Endothelial cell of umbilical vein (primary cell): Measurements from ENCODE around the gene CLDND1. TPM values are rescaled to one million over a fixed set of nuclear protein-coding genes. Genes with fewer than 3 reads are reported as not detected.

Experiments used
- BruUV-seq: library from RNA; stranded (reverse); fragments of 400-500 nt; replicated peaks from 2 replicates; lab custom pipeline; 2021; lab: Mats Ljungman, UMichigan
- CTCF ChIA-PET: fragments of 300-600, 350-600 bp; sonication (Branson Sonifier 250); formaldehyde crosslinking; loops from one replicate; lab custom pipeline; 2021; ENCODE audit warnings: antibody characterized with exemption, inconsistent platforms; lab: Charles Lee
- POLR2A ChIA-PET: fragments of 300-600, 350-600 bp; sonication (Branson Sonifier 250); formaldehyde crosslinking; loops from one replicate; lab custom pipeline; 2021; ENCODE audit warnings: antibody characterized with exemption, inconsistent platforms; lab: Charles Lee
- DNase-seq: peaks from one replicate; pipeline ENCODE4 v3.0.0-alpha.2; 2011; ENCODE audit warnings: low read depth, low spot score
- FAIRE-seq: peaks from 2 replicates; lab custom pipeline; 2011; peaks lifted over from hg19 to GRCh38; lab: Jason Lieb, UNC
- H2AFZ ChIP-seq: 2 replicates; pipeline ENCODE4 v1.6.0; 2012; ENCODE audit warnings: low read depth, low read length, control low read depth, inconsistent platforms
- H3K27ac ChIP-seq: 2 replicates; pipeline ENCODE4 v1.5.1; 2011; ENCODE audit warnings: low read depth, mild to moderate bottlenecking, control low read depth, low read length, moderate library complexity; ENCODE audit not compliant: insufficient read depth
- H3K27me3 ChIP-seq, 2 experiments: 2 replicates each; pipeline versions ENCODE4 v1.6.0 to v1.6.1; 2011; ENCODE audit warnings: low read length in 2 of 2, mixed read lengths in 1 of 2; ENCODE audit not compliant: control insufficient read depth in 2 of 2, insufficient read depth in 2 of 2
- H3K36me3 ChIP-seq, 2 experiments: 2 replicates in 1 of 2; 3 replicates in 1 of 2; pipeline ENCODE4 v1.5.1; 2011; ENCODE audit warnings: low read length in 2 of 2, mild to moderate bottlenecking in 1 of 2, moderate library complexity in 1 of 2; ENCODE audit not compliant: control insufficient read depth in 2 of 2, insufficient read depth in 2 of 2; ENCODE audit errors: extremely low read depth in 1 of 2
- H3K4me1 ChIP-seq: 3 replicates; pipeline ENCODE4 v1.5.1; 2011; ENCODE audit warnings: mild to moderate bottlenecking, low read length; ENCODE audit not compliant: control insufficient read depth, insufficient read depth; ENCODE audit errors: extremely low read depth
- H3K4me2 ChIP-seq: 2 replicates; pipeline ENCODE4 v1.6.1; 2011; ENCODE audit warnings: low read length, control low read depth, mixed read lengths; ENCODE audit not compliant: insufficient read depth
- H3K4me3 ChIP-seq, 3 experiments: fragments of 200-600 bp in 1 of 3; sonication (generic), shearing (Covaris generic) in 1 of 3; replicated peaks in 1 of 3; 2 replicates each; pipeline ENCODE4 v1.5.1; 2011 to 2016; ENCODE audit warnings: control low read depth in 3 of 3, low read length in 3 of 3, mild to moderate bottlenecking in 2 of 3, inconsistent platforms in 1 of 3, low read depth in 1 of 3, moderate library complexity in 1 of 3; ENCODE audit not compliant: insufficient read depth in 1 of 3
- H3K79me2 ChIP-seq: 2 replicates; pipeline ENCODE4 v1.6.0; 2012; ENCODE audit warnings: low read length, inconsistent platforms; ENCODE audit not compliant: control insufficient read depth, insufficient read depth
- H3K9ac ChIP-seq: replicated peaks from 2 replicates; pipeline ENCODE3; 2011; ENCODE audit warnings: low read length, control low read depth; ENCODE audit not compliant: insufficient read depth; ENCODE audit errors: extremely low read depth
- H3K9me1 ChIP-seq: replicated peaks from 3 replicates; pipeline ENCODE4 v1.6.0; 2011; ENCODE audit warnings: mild to moderate bottlenecking, low read length; ENCODE audit not compliant: control insufficient read depth, insufficient read depth; ENCODE audit errors: extremely low read depth
- H3K9me3 ChIP-seq: replicated peaks from 2 replicates; pipeline ENCODE4 v1.5.1; 2012; ENCODE audit warnings: low read length, inconsistent platforms; ENCODE audit not compliant: control insufficient read depth, insufficient read depth
- H4K20me1 ChIP-seq: replicated peaks from 2 replicates; pipeline ENCODE3; 2011; ENCODE audit warnings: mild to moderate bottlenecking, low read length; ENCODE audit not compliant: control insufficient read depth, insufficient read depth; ENCODE audit errors: extremely low read depth
- CTCF ChIP-seq, 2 donors: IDR thresholded peaks; 1 replicate in 1 of 2; 2 replicates in 1 of 2; pipeline ENCODE4 v1.5.1; 2011; ENCODE audit warnings: low read length in 2 of 2, mild to moderate bottlenecking in 2 of 2, moderate library complexity in 2 of 2, control low read depth in 1 of 2, inconsistent platforms in 1 of 2, low read depth in 1 of 2; ENCODE audit not compliant: insufficient read depth in 1 of 2; ENCODE audit errors: extremely low read depth in 1 of 2
- EZH2 ChIP-seq: IDR thresholded peaks from 2 replicates; pipeline ENCODE4 v1.6.1; 2012; ENCODE audit warnings: borderline replicate concordance, low read depth, mild to moderate bottlenecking, moderate library complexity, low read length, inconsistent platforms; ENCODE audit not compliant: severe bottlenecking
- FOS ChIP-seq: IDR thresholded peaks from 2 replicates; pipeline ENCODE4 v1.6.1; 2011; ENCODE audit warnings: mild to moderate bottlenecking, low read length, moderate library complexity, borderline replicate concordance; ENCODE audit not compliant: insufficient read depth
- GATA2 ChIP-seq: IDR thresholded peaks from 2 replicates; pipeline ENCODE4 v1.7.0; 2011; ENCODE audit warnings: low read depth, mild to moderate bottlenecking, moderate library complexity, mixed read lengths, low read length; ENCODE audit not compliant: insufficient read length, insufficient read depth
- JUN ChIP-seq: IDR thresholded peaks from 2 replicates; pipeline ENCODE4 v1.6.1; 2011; ENCODE audit warnings: borderline replicate concordance, low read depth; ENCODE audit not compliant: insufficient read length, insufficient read depth
- MAX ChIP-seq: IDR thresholded peaks from 2 replicates; pipeline ENCODE4 v1.6.1; 2011; ENCODE audit not compliant: insufficient read depth, insufficient read length
- MYC ChIP-seq: IDR thresholded peaks from one replicate; pipeline ENCODE4 v1.6.1; 2011; ENCODE audit warnings: mild to moderate bottlenecking, low read depth, low read length
- POLR2A ChIP-seq: IDR thresholded peaks from 2 replicates; pipeline ENCODE4 v1.6.1; 2012; ENCODE audit warnings: low read depth, mild to moderate bottlenecking, control low read depth, low read length
- POLR2AphosphoS5 ChIP-seq: IDR thresholded peaks from 2 replicates; pipeline ENCODE4 v1.6.1; 2012; ENCODE audit warnings: low read depth, mild to moderate bottlenecking, control low read depth, low read length, moderate library complexity; ENCODE audit not compliant: insufficient read depth
- dilution Hi-C: fragments of 300-500 bp; cut with MboI; formaldehyde crosslinking; loops from one replicate; pipeline ENCODE4 v1.15.0; 2019; ENCODE audit warnings: low sequenced_read_pairs; ENCODE audit not compliant: extremely low pct_ligation_motif_present
- intact Hi-C: fragments of 100-400 bp; cut with micrococcal nuclease; formaldehyde crosslinking; loops from one replicate; pipeline ENCODE4 v1.10.0; 2022
- polyA plus RNA-seq, 4 experiments: library from polyadenylated mRNA; depleted of rRNA in 3 of 4; stranded (reverse) in 3 of 4; unstranded in 1 of 4; fragments of >200 nt; gene quantifications; 2 replicates each; pipeline versions ENCODE4 v1.2.1 to v1.2.3, GENCODE V29; 2011 to 2012; ENCODE audit warnings: missing spikeins in 1 of 4
- total RNA-seq: library from RNA; stranded (reverse); gene quantifications from 2 replicates; pipeline ENCODE4 v1.2.3, GENCODE V29; 2021

Gene CLDND1
- total and polyA plus RNA-seq, 2 donors (not counting 3 experiments of a cell fraction or from before 2014, with no cell fraction given): 101 to 214 TPM

- dilution Hi-C loops (no loop called here), intact Hi-C loops (no loop called here)
- Histone ChIP-seq H3K36me3 (no peaks in the 10 kb centered on the region), H3K9me1 (no peaks in the 10 kb centered on the region), H3K27me3 (peaks cover 4 to 20% of the 10 kb centered on the region in 2 experiments), H3K4me2 (no peak overlapping the region), H2AFZ (no peak overlapping the region), H3K4me3 (no peak overlapping the region), H3K27ac (no peak overlapping the region), H3K9me3 (no peaks in the 10 kb centered on the region), H4K20me1 (no peaks in the 10 kb centered on the region), H3K4me1 (no peaks in the 10 kb centered on the region), H3K9ac (no peak overlapping the region), H3K79me2 (no peaks in the 10 kb centered on the region)
- no peak for TF ChIP-seq EZH2
- TF ChIP-seq POLR2AphosphoS5: no peak
- no peak for TF ChIP-seq FOS
- no peak for TF ChIP-seq MYC
- DNase-seq: no peak
- FAIRE-seq: no peak
- ChIA-PET POLR2A (no interaction called here), CTCF (no interaction called here)
- BruUV-seq: no TSS peak
These were observed 21.4 kb downstream of the CLDND1 start for GRCh38 chr3:98501270-98501669.

GRCh38 chr3:98500019-98500418, 22.7 kb downstream of the CLDND1 start:
- BruUV-seq: no TSS peak
- no peak overlapping the region for H3K9ac ChIP-seq
- no peaks in the 10 kb centered on the region for H4K20me1 ChIP-seq
- DNase-seq (no peak), FAIRE-seq (no peak)
- H3K27me3 ChIP-seq: peaks cover 4 to 20% of the 10 kb centered on the region in 2 experiments
- dilution Hi-C loops: no loop called here
- no peaks in the 10 kb centered on the region for H3K79me2 ChIP-seq
- H3K4me2 ChIP-seq: no peak overlapping the region
- ChIA-PET POLR2A (no interaction called here), CTCF (interaction anchor here (1.0 kb wide), 1 partner anchor 65 kb away, joined by 3 read pairs; no protein-coding TSS in a partner anchor)
- no peaks in the 10 kb centered on the region for H3K9me3 ChIP-seq
- TF ChIP-seq CTCF (IDR thresholded peaks at IDR 0.05; ENCODE audit: extremely low read depth in 1 of 2, insufficient read depth in 1 of 2, low read depth in 1 of 2, low read length in 2 of 2): no peak
- no peak for TF ChIP-seq POLR2AphosphoS5
- no peak for TF ChIP-seq POLR2A
- no peak for TF ChIP-seq GATA2
- TF ChIP-seq FOS: no peak
- TF ChIP-seq MYC: no peak
- TF ChIP-seq MAX: no peak
- no peak for TF ChIP-seq EZH2
- no peak for TF ChIP-seq JUN
- intact Hi-C loops: no loop called here
- H3K27ac ChIP-seq: no peak overlapping the region
- no peaks in the 10 kb centered on the region for H3K4me1 ChIP-seq
- no peaks in the 10 kb centered on the region for H3K36me3 ChIP-seq
- H3K4me3 ChIP-seq: no peak overlapping the region
- H2AFZ ChIP-seq: no peak overlapping the region
- no peaks in the 10 kb centered on the region for H3K9me1 ChIP-seq
